M059J (cell line): Measurements from ENCODE around the gene EFHC1. TPM values are rescaled to one million over a fixed set of nuclear protein-coding genes. Genes with fewer than 3 reads are reported as not detected.

Source experiments
- DNase-seq: peaks from one replicate; pipeline ENCODE4 v3.0.0-alpha.2; 2012; ENCODE audit warnings: low read depth
- total RNA-seq: library from RNA; depleted of rRNA; stranded (reverse); fragments of >200 nt; shearing (Covaris generic); gene quantifications from 2 replicates; pipeline ENCODE4 v1.2.3, GENCODE V29; 2014

EFHC1 gene
- total RNA-seq, 1 experiment from 2014 or later: 44.4 TPM

GRCh38 chr6:52538901-52539354, 118.8 kb downstream of the EFHC1 start:
- DNase-seq: peak; percentile 74

- DNase-seq: peak; percentile 85
Measured at GRCh38 chr6:52539607-52540006, 119.5 kb downstream of the EFHC1 start.

GRCh38 chr6:52540286-52540902, 120.3 kb downstream of the EFHC1 start:
- peak; percentile 90 for DNase-seq

- DNase-seq: no peak
Measured at GRCh38 chr6:52541135-52541534, 121.0 kb downstream of the EFHC1 start.

GRCh38 chr6:52543262-52543661, 123.1 kb downstream of the EFHC1 start:
- DNase-seq: no peak

- peak; percentile 89 for DNase-seq
Measured at GRCh38 chr6:52543729-52544601, 123.8 kb downstream of the EFHC1 start.

- no peak for DNase-seq
Measured at GRCh38 chr6:52544602-52545405, 124.7 kb downstream of the EFHC1 start.

GRCh38 chr6:52545406-52546119, 125.4 kb downstream of the EFHC1 start:
- no peak for DNase-seq

- DNase-seq: no peak
Measured at GRCh38 chr6:52546192-52546591, 126.0 kb downstream of the EFHC1 start.

GRCh38 chr6:52546678-52547077, 126.5 kb downstream of the EFHC1 start:
- no peak for DNase-seq

- DNase-seq: peak; percentile 94
Measured at GRCh38 chr6:52547647-52548352, 127.7 kb downstream of the EFHC1 start.

GRCh38 chr6:52548353-52548713, 128.2 kb downstream of the EFHC1 start:
- peak; percentile 60 for DNase-seq

- no peak for DNase-seq
Measured at GRCh38 chr6:52548999-52549398, 128.9 kb downstream of the EFHC1 start.

- DNase-seq: peak; percentile 69
Measured at GRCh38 chr6:52549428-52549827, 129.3 kb downstream of the EFHC1 start.

GRCh38 chr6:52550014-52550575, 130.0 kb downstream of the EFHC1 start:
- no peak for DNase-seq

GRCh38 chr6:52550870-52551269, 130.7 kb downstream of the EFHC1 start:
- no peak for DNase-seq

- peak; percentile 99 for DNase-seq
Measured at GRCh38 chr6:52551483-52552277, 131.5 kb downstream of the EFHC1 start.

- no peak for DNase-seq
Measured at GRCh38 chr6:52552278-52552643, 132.1 kb downstream of the EFHC1 start.

- DNase-seq: no peak
Measured at GRCh38 chr6:52553158-52553557, 133.0 kb downstream of the EFHC1 start.

GRCh38 chr6:52553719-52554118, 133.6 kb downstream of the EFHC1 start:
- DNase-seq: no peak
